HepG2 (cell line): ENCODE data around the gene TUBA4A. TPM values are rescaled to one million over a fixed set of nuclear protein-coding genes. Genes with fewer than 3 reads are reported as not detected.

Experiments used
- ATF5 ChIP-seq: sonication (generic); formaldehyde crosslinking; IDR thresholded peaks from 2 replicates; pipeline ENCODE4 v1.4.0; 2020; ENCODE audit warnings: mild to moderate bottlenecking, low read depth, missing genetic modification reagents
- ATF6 ChIP-seq: sonication (generic); formaldehyde crosslinking; conservative IDR thresholded peaks from 2 replicates; pipeline ENCODE4 v1.4.0; 2020; ENCODE audit warnings: missing genetic modification reagents
- CAMTA2 ChIP-seq: sonication (generic); formaldehyde crosslinking; IDR thresholded peaks from 2 replicates; pipeline ENCODE4 v1.4.0; 2020; ENCODE audit warnings: mild to moderate bottlenecking, missing genetic modification reagents, borderline replicate concordance
- E2F2 ChIP-seq: sonication (generic); formaldehyde crosslinking; IDR thresholded peaks from 2 replicates; pipeline ENCODE4 v1.4.0; 2020; ENCODE audit warnings: missing genetic modification reagents, borderline replicate concordance
- HCFC1 ChIP-seq: fragments of 150-350 bp; IDR thresholded peaks from 2 replicates; pipeline ENCODE4 v1.6.1; 2014; ENCODE audit warnings: low read depth, low read length
- HNRNPH1 ChIP-seq: fragments of 200-400 bp; formaldehyde crosslinking; optimal IDR thresholded peaks from 2 replicates; pipeline ENCODE3; 2017; ENCODE audit warnings: mild to moderate bottlenecking, low read depth, low read length
- HNRNPL ChIP-seq: fragments of 200-400 bp; formaldehyde crosslinking; IDR thresholded peaks from 2 replicates; pipeline ENCODE4 v1.6.1; 2017; ENCODE audit warnings: mild to moderate bottlenecking, low read depth, low read length
- HOXD1 ChIP-seq: sonication (generic); formaldehyde crosslinking; IDR thresholded peaks from 2 replicates; pipeline ENCODE4 v1.5.0; 2020; ENCODE audit warnings: missing genetic modification reagents
- KMT2B ChIP-seq: IDR thresholded peaks from 2 replicates; pipeline ENCODE4 v1.6.1; 2016; ENCODE audit warnings: missing genetic modification reagents, missing compliant biosample characterization
- MNT ChIP-seq: fragments of 450-650 bp; IDR thresholded peaks from 2 replicates; pipeline ENCODE4 v1.6.1; 2016
- NFATC3 ChIP-seq: sonication (generic); formaldehyde crosslinking; IDR thresholded peaks from 2 replicates; pipeline ENCODE4 v1.5.1; 2020; ENCODE audit warnings: mild to moderate bottlenecking, missing genetic modification reagents
- NR2C2 ChIP-seq: sonication (generic); formaldehyde crosslinking; IDR thresholded peaks from 2 replicates; pipeline ENCODE4 v1.4.0; 2020; ENCODE audit warnings: missing genetic modification reagents, mild to moderate bottlenecking, moderate library complexity, borderline replicate concordance
- PLSCR1 ChIP-seq: sonication (generic); formaldehyde crosslinking; IDR thresholded peaks from 2 replicates; pipeline ENCODE4 v1.5.0; 2020; ENCODE audit warnings: missing genetic modification reagents, mild to moderate bottlenecking, borderline replicate concordance
- SRSF9 ChIP-seq: fragments of 200-400 bp; formaldehyde crosslinking; IDR thresholded peaks from 2 replicates; pipeline ENCODE4 v1.6.1; 2018; ENCODE audit warnings: borderline replicate concordance, mild to moderate bottlenecking, low read depth, low read length; ENCODE audit not compliant: insufficient read depth, poor library complexity, severe bottlenecking
- ZBTB20 ChIP-seq: sonication (generic); formaldehyde crosslinking; IDR thresholded peaks from 2 replicates; pipeline ENCODE4 v1.8.1; 2023; ENCODE audit warnings: missing genetic modification reagents, low read depth, mild to moderate bottlenecking, borderline replicate concordance
- ZBTB8A ChIP-seq: sonication (generic); formaldehyde crosslinking; IDR thresholded peaks from 2 replicates; pipeline ENCODE4 v1.4.0; 2020; ENCODE audit warnings: mild to moderate bottlenecking, low read depth, missing genetic modification reagents, borderline replicate concordance
- ZNF205 ChIP-seq: IDR thresholded peaks from 2 replicates; pipeline ENCODE4 v1.6.1; 2018; ENCODE audit warnings: missing biosample characterization, missing genetic modification reagents
- ZNF639 ChIP-seq: conservative IDR thresholded peaks from 2 replicates; pipeline ENCODE4 v1.6.1; 2018; ENCODE audit warnings: missing genetic modification reagents
- polyA plus RNA-seq, 8 experiments: library from polyadenylated mRNA; depleted of rRNA in 3 of 8; stranded (reverse) in 7 of 8; unstranded in 1 of 8; fragments of >200 nt; fragmentation: Illumina TruSeq in 4 of 8; extraction: Trizol in 4 of 8; gene quantifications; 2 replicates each; pipeline versions ENCODE4 v1.2.1 to v1.2.3, GENCODE V29; 2011 to 2016; ENCODE audit warnings: low read depth in 4 of 8, missing spikeins in 1 of 8, mixed read lengths in 1 of 8; ENCODE audit not compliant: insufficient read depth in 1 of 8
- total RNA-seq, 5 experiments: library from RNA; depleted of rRNA; stranded (reverse); fragments of >200 nt; fragmentation: Illumina TruSeq; extraction: Trizol; gene quantifications; 2 replicates each; pipeline ENCODE4 v1.2.3, GENCODE V29; 2016; ENCODE audit warnings: low read depth in 1 of 5

The TUBA4A gene
- total and polyA plus RNA-seq, 2 of the 13 experiments (the other 11 are each of a cell fraction or from before 2014, with no cell fraction given): 1.3 to 12.7 TPM

GRCh38 chr2:219294356-219295351, 40.9 kb upstream of the TUBA4A start (continued):
- no peak for TF ChIP-seq NR2C2 (CRISPR knock-in tag)
- no peak for TF ChIP-seq NFATC3 (CRISPR knock-in tag)
- peak; percentile 82 for TF ChIP-seq ZNF205
- no peak for TF ChIP-seq MNT
- TF ChIP-seq PLSCR1 (CRISPR knock-in tag): no peak
- no peak for TF ChIP-seq ATF5 (CRISPR knock-in tag)
- no peak for TF ChIP-seq SRSF9
- no peak for TF ChIP-seq HNRNPH1
- no peak; the same call in 1 of the 2 replicates for TF ChIP-seq HOXD1 (CRISPR knock-in tag)
- no peak for TF ChIP-seq ZBTB8A (CRISPR knock-in tag)
- TF ChIP-seq CAMTA2: no peak; the same call in 1 of the 2 replicates
- TF ChIP-seq KMT2B: peak; percentile 40; the same call in 1 of the 2 replicates
- TF ChIP-seq E2F2 (CRISPR knock-in tag): no peak
- TF ChIP-seq ZBTB20 (CRISPR knock-in tag): peak; percentile 77; the same call in 1 of the 2 replicates
- TF ChIP-seq HNRNPL: 0 out of 2 replicates have a peak, but pooled peaks have one; percentile 27
- peak; percentile 91 for TF ChIP-seq ATF6 (CRISPR knock-in tag)
- TF ChIP-seq HCFC1: no peak
- peak; percentile 56 for TF ChIP-seq ZNF639 (CRISPR knock-in tag)
